ENCODE measurements around the gene NHEJ1. TPM values are rescaled to one million over a fixed set of nuclear protein-coding genes. Genes with fewer than 3 reads are reported as not detected.
A peak's percentile ranks its signal among the peaks of the same experiment; 100 is the strongest.

Gene NHEJ1
- total and polyA plus RNA-seq, 2 of the 13 experiments (the other 11 are each of a cell fraction or from before 2014, with no cell fraction given), result 30.0 to 30.7 TPM

- TF ChIP-seq AKNA (CRISPR knock-in tag; IDR thresholded peaks at IDR 0.05; ENCODE audit: borderline replicate concordance), result no peak
- no peak for TF ChIP-seq HNRNPUL1 (IDR thresholded peaks at IDR 0.05; ENCODE audit: low read depth, low read length)
- TF ChIP-seq ZNF574 (CRISPR knock-in tag; IDR thresholded peaks at IDR 0.05), result no peak
- peak; percentile 70; the same call in 1 of the 2 replicates for TF ChIP-seq ERF (CRISPR knock-in tag; IDR thresholded peaks at IDR 0.05)
- no peak for TF ChIP-seq ZNF552 (CRISPR knock-in tag; IDR thresholded peaks at IDR 0.05; ENCODE audit: borderline replicate concordance)
- no peak for TF ChIP-seq ZSCAN25 (CRISPR knock-in tag; IDR thresholded peaks at IDR 0.05)
- no peak for TF ChIP-seq ATF5 (CRISPR knock-in tag; IDR thresholded peaks at IDR 0.05; ENCODE audit: low read depth)
- TF ChIP-seq MXI1 (IDR thresholded peaks at IDR 0.05; ENCODE audit: borderline replicate concordance, low read depth, low read length), result peak; percentile 45; the same call in 1 of the 3 replicates
- no peak for TF ChIP-seq DNMT3B (CRISPR knock-in tag; conservative IDR thresholded peaks at IDR 0.05)
- TF ChIP-seq SIN3A (IDR thresholded peaks at IDR 0.05; ENCODE audit: borderline replicate concordance, low read depth, low read length), result no peak
- no peak for TF ChIP-seq E2F2 (CRISPR knock-in tag; IDR thresholded peaks at IDR 0.05; ENCODE audit: borderline replicate concordance)
- no peak for TF ChIP-seq HNRNPLL (IDR thresholded peaks at IDR 0.05; ENCODE audit: low read depth, low read length, poor library complexity, severe bottlenecking)
- TF ChIP-seq IKZF1 (IDR thresholded peaks at IDR 0.05), result no peak
- no peak for TF ChIP-seq ZNF781 (CRISPR knock-in tag; IDR thresholded peaks at IDR 0.05; ENCODE audit: borderline replicate concordance, not compliant biosample characterization)
- TF ChIP-seq DPF2 (CRISPR knock-in tag; IDR thresholded peaks at IDR 0.05; ENCODE audit: borderline replicate concordance, low read depth), result no peak
Observed at GRCh38 chr2:219029829-219030165, 130.8 kb downstream of the NHEJ1 start (continued).

All from HepG2 (cell line).